Upper lobe of right lung (tissue), 1 donor: Measurements from ENCODE around the gene CHRNB2. TPM values are rescaled to one million over a fixed set of nuclear protein-coding genes. Genes with fewer than 3 reads are reported as not detected.

Experiments
- ATAC-seq: fragments of 200-7000 bp; cut with Tn5 transposase; one replicate; pipeline ENCODE4 v1.9.1; 2020; ENCODE audit warnings: mild to moderate bottlenecking, moderate library complexity
- DNase-seq: peaks from one replicate; pipeline ENCODE4 v3.0.0-alpha.2; 2020
- H3K27ac ChIP-seq: fragments of 200-600 bp; one replicate; pipeline ENCODE4 v1.8.0; 2022
- H3K27me3 ChIP-seq: fragments of 200-600 bp; one replicate; pipeline ENCODE4 v1.8.0; 2022; ENCODE audit warnings: mild to moderate bottlenecking
- H3K36me3 ChIP-seq: fragments of 200-600 bp; one replicate; pipeline ENCODE4 v1.8.0; 2022
- H3K4me1 ChIP-seq: fragments of 200-600 bp; one replicate; pipeline ENCODE4 v1.8.0; 2022
- H3K4me3 ChIP-seq: fragments of 200-600 bp; one replicate; pipeline ENCODE4 v1.8.0; 2022; ENCODE audit warnings: mild to moderate bottlenecking
- H3K9me3 ChIP-seq: fragments of 200-600 bp; one replicate; pipeline ENCODE4 v1.8.0; 2022
- CTCF ChIP-seq: fragments of 200-600 bp; IDR thresholded peaks from one replicate; pipeline ENCODE4 v1.8.0; 2022; ENCODE audit warnings: antibody characterized with exemption
- intact Hi-C: fragments of 100-400 bp; cut with DNase I; formaldehyde crosslinking; loops from one replicate; pipeline ENCODE4 v1.11.0; 2022
- total RNA-seq: library from RNA; stranded (reverse); fragmentation: NEBNext Ultra II Directional; extraction: Animal tissue kit (Norgen Biotek cat#: 25700); gene quantifications from one replicate; pipeline ENCODE4 v1.2.1, GENCODE V29; 2021
- donor health status: DM: no; HTN: yes; CAD: no; lungs with severe emphysema.

Gene CHRNB2
- total RNA-seq, 1 donor from 2014 or later: not detected

- intact Hi-C loops: no loop called here
- Histone ChIP-seq H3K4me3 (no peak overlapping the region), H3K9me3 (no peaks in the 10 kb centered on the region), H3K27ac (no peak overlapping the region), H3K4me1 (peaks cover under 1% of the 10 kb centered on the region), H3K36me3 (no peaks in the 10 kb centered on the region), H3K27me3 (no peaks in the 10 kb centered on the region)
- no peak for ATAC-seq
- no peak for DNase-seq
- no peak for TF ChIP-seq CTCF
These were observed 46.7 kb downstream of the CHRNB2 start for GRCh38 chr1:154614247-154614646.

- Histone ChIP-seq H3K9me3 (no peaks in the 10 kb centered on the region), H3K27ac (no peak overlapping the region), H3K4me1 (no peaks in the 10 kb centered on the region), H3K4me3 (no peak overlapping the region), H3K36me3 (no peaks in the 10 kb centered on the region), H3K27me3 (no peaks in the 10 kb centered on the region)
- intact Hi-C loops: no loop called here
- no peak for TF ChIP-seq CTCF
- no peak for ATAC-seq
- DNase-seq: no peak
These were observed 47.3 kb downstream of the CHRNB2 start for GRCh38 chr1:154614901-154615300.

GRCh38 chr1:154615411-154615810 is 47.8 kb downstream of the CHRNB2 start:
- Histone ChIP-seq H3K27me3 (no peaks in the 10 kb centered on the region), H3K4me3 (no peak overlapping the region), H3K27ac (no peak overlapping the region), H3K4me1 (no peaks in the 10 kb centered on the region), H3K36me3 (no peaks in the 10 kb centered on the region), H3K9me3 (no peaks in the 10 kb centered on the region)
- intact Hi-C loops: no loop called here
- ATAC-seq: no peak
- no peak for DNase-seq
- no peak for TF ChIP-seq CTCF

- Histone ChIP-seq H3K9me3 (no peaks in the 10 kb centered on the region), H3K27ac (no peak overlapping the region), H3K27me3 (no peaks in the 10 kb centered on the region), H3K4me1 (no peaks in the 10 kb centered on the region), H3K4me3 (no peak overlapping the region), H3K36me3 (no peaks in the 10 kb centered on the region)
- intact Hi-C loops: no loop called here
- DNase-seq: no peak
- TF ChIP-seq CTCF: no peak
- no peak for ATAC-seq
These were observed 49.2 kb downstream of the CHRNB2 start for GRCh38 chr1:154616659-154617345.

GRCh38 chr1:154619181-154619948 is 51.8 kb downstream of the CHRNB2 start:
- Histone ChIP-seq H3K9me3 (no peaks in the 10 kb centered on the region), H3K36me3 (no peaks in the 10 kb centered on the region), H3K27ac (no peak overlapping the region), H3K4me3 (no peak overlapping the region), H3K27me3 (no peaks in the 10 kb centered on the region), H3K4me1 (no peaks in the 10 kb centered on the region)
- DNase-seq (no peak), ATAC-seq (no peak)
- TF ChIP-seq CTCF: no peak
- intact Hi-C loops: no loop called here
